HCT116 (cell line): ENCODE measurements around the gene FSTL4. TPM values are rescaled to one million over a fixed set of nuclear protein-coding genes. Genes with fewer than 3 reads are reported as not detected.

Experiments
- ATAC-seq: fragments of 200-7000 bp; cut with Tn5 transposase; 2 replicates; pipeline ENCODE4 v1.9.1; 2020; ENCODE audit warnings: mild to moderate bottlenecking, moderate library complexity
- BruUV-seq: library from RNA; stranded (reverse); fragments of 400-500 nt; replicated peaks from 2 replicates; lab custom pipeline; 2021; lab: Mats Ljungman, UMichigan
- CTCF ChIA-PET: fragments of 300-600 bp; sonication (Branson Sonifier 250); formaldehyde crosslinking; loops from one replicate; lab custom pipeline; 2021; ENCODE audit warnings: antibody characterized with exemption; lab: Charles Lee
- POLR2A ChIA-PET: fragments of 300-600, 350-600 bp; sonication (Branson Sonifier 250); formaldehyde crosslinking; loops from one replicate; lab custom pipeline; 2021; ENCODE audit warnings: antibody characterized with exemption; lab: Charles Lee
- RAD21 ChIA-PET, 2 experiments: fragments of 300-600 bp; sonication (Branson Sonifier 250); formaldehyde crosslinking; loops; one replicate each; lab custom pipeline; 2023; ENCODE audit warnings: low total read pairs in 2 of 2; ENCODE audit not compliant: uncharacterized antibody in 2 of 2, unreplicated experiment in 2 of 2, low non-redundant PET in 1 of 2; lab: Charles Lee
- DNase-seq: peaks from one replicate; pipeline ENCODE4 v3.0.0-alpha.2; 2010; ENCODE audit warnings: low read depth, low spot score
- H2AFZ ChIP-seq: fragments of 200-600 bp; shearing (Covaris generic), sonication (generic); 2 replicates; pipeline ENCODE4 v1.6.1; 2017; ENCODE audit warnings: low read depth, mixed run types, mixed read lengths, antibody characterized with exemption, low read length; ENCODE audit not compliant: poor library complexity, severe bottlenecking
- H3K27ac ChIP-seq: 2 replicates; pipeline ENCODE4 v1.5.1; 2012; ENCODE audit warnings: low read depth, low read length
- H3K27me3 ChIP-seq: fragments of 200-600 bp; sonication (generic); 2 replicates; pipeline ENCODE4 v1.6.1; 2016; ENCODE audit warnings: mixed run types, low read length, mixed read lengths; ENCODE audit not compliant: insufficient read depth
- H3K36me3 ChIP-seq, 2 experiments: fragments of 200-500 bp in 1 of 2; fragments of 200-600 bp in 1 of 2; sonication (Bioruptor generic) in 1 of 2; sonication (generic) in 1 of 2; 2 replicates each; pipeline versions ENCODE4 v1.5.1 to v1.6.1; 2014 to 2016; ENCODE audit warnings: low read length in 2 of 2, inconsistent platforms in 1 of 2, mixed read lengths in 1 of 2, mixed run types in 1 of 2; ENCODE audit not compliant: insufficient read depth in 2 of 2, control insufficient read depth in 1 of 2
- H3K4me1 ChIP-seq, 2 experiments: fragments of 200-600 bp in 1 of 2; sonication (generic) in 1 of 2; 2 replicates each; pipeline versions ENCODE4 v1.5.1 to v1.6.1; 2012 to 2017; ENCODE audit warnings: low read length in 2 of 2, inconsistent platforms in 1 of 2, mild to moderate bottlenecking in 1 of 2, mixed read lengths in 1 of 2, mixed run types in 1 of 2, moderate library complexity in 1 of 2; ENCODE audit not compliant: insufficient read depth in 2 of 2, control insufficient read depth in 1 of 2
- H3K4me2 ChIP-seq: fragments of 200-600 bp; sonication (generic); 2 replicates; pipeline ENCODE4 v1.6.1; 2017; ENCODE audit warnings: mixed run types, low read length, mixed read lengths
- H3K4me3 ChIP-seq, 2 experiments: fragments of 200-600 bp in 1 of 2; sonication (generic) in 1 of 2; replicated peaks in 1 of 2; 2 replicates each; pipeline ENCODE4 v1.5.1; 2011 to 2016; ENCODE audit warnings: low read length in 2 of 2, control low read depth in 1 of 2, low read depth in 1 of 2, mild to moderate bottlenecking in 1 of 2, mixed read lengths in 1 of 2, mixed run types in 1 of 2
- H3K79me2 ChIP-seq: fragments of 200-600 bp; sonication (generic); 2 replicates; pipeline ENCODE4 v1.6.1; 2017; ENCODE audit warnings: mild to moderate bottlenecking, mixed run types, low read length, moderate library complexity, mixed read lengths; ENCODE audit not compliant: insufficient read depth
- H3K9ac ChIP-seq: fragments of 200-600 bp; sonication (generic); 2 replicates; pipeline ENCODE4 v1.6.1; 2016; ENCODE audit warnings: low read length, mixed read lengths
- H3K9me2 ChIP-seq: fragments of 200-600 bp; sonication (generic), shearing (Covaris generic); 2 replicates; pipeline ENCODE4 v1.6.1; 2017; ENCODE audit warnings: mixed run types, mild to moderate bottlenecking, moderate library complexity; ENCODE audit not compliant: insufficient read depth
- H3K9me3 ChIP-seq, 2 experiments: fragments of 200-500 bp in 1 of 2; fragments of 200-600 bp in 1 of 2; sonication (Bioruptor generic) in 1 of 2; sonication (generic) in 1 of 2; 2 replicates each; pipeline ENCODE4 v1.6.1; 2014 to 2017; ENCODE audit warnings: low read length in 2 of 2, mixed read lengths in 2 of 2, inconsistent platforms in 1 of 2, low read depth in 1 of 2, mild to moderate bottlenecking in 1 of 2, mixed run types in 1 of 2, moderate library complexity in 1 of 2; ENCODE audit not compliant: control insufficient read depth in 1 of 2, insufficient read depth in 1 of 2
- H4K20me1 ChIP-seq: fragments of 200-600 bp; sonication (generic), shearing (Covaris generic); 2 replicates; pipeline ENCODE4 v1.6.1; 2017; ENCODE audit warnings: mixed run types, mild to moderate bottlenecking, moderate library complexity; ENCODE audit not compliant: insufficient read depth
- ATF3 ChIP-seq: IDR thresholded peaks from 2 replicates; pipeline ENCODE4 v1.6.1; 2012
- CBX3 ChIP-seq: IDR thresholded peaks from 2 replicates; pipeline ENCODE4 v1.6.1; 2012; ENCODE audit warnings: low read depth
- CEBPB ChIP-seq: IDR thresholded peaks from 2 replicates; pipeline ENCODE4 v1.6.1; 2012; ENCODE audit warnings: low read depth
- CTCF ChIP-seq, 3 experiments: fragments of 200-600 bp in 1 of 3; sonication (generic) in 1 of 3; IDR thresholded peaks in 2 of 3; conservative IDR thresholded peaks in 1 of 3; 2 replicates each; pipeline ENCODE4 v1.5.1; 2012 to 2017; ENCODE audit warnings: low read depth in 2 of 3, low read length in 2 of 3, antibody characterized with exemption in 1 of 3, borderline replicate concordance in 1 of 3, control low read depth in 1 of 3, mild to moderate bottlenecking in 1 of 3, mixed read lengths in 1 of 3, mixed run types in 1 of 3, moderate library complexity in 1 of 3; ENCODE audit not compliant: insufficient read depth in 1 of 3
- ELF1 ChIP-seq: IDR thresholded peaks from 2 replicates; pipeline ENCODE4 v1.6.1; 2012; ENCODE audit warnings: low read depth, borderline replicate concordance
- EZH2phosphoT487 ChIP-seq: fragments of 200-600 bp; IDR thresholded peaks from 2 replicates; pipeline ENCODE4 v1.6.1; 2018; ENCODE audit warnings: antibody characterized with exemption, borderline replicate concordance
- FOSL1 ChIP-seq: IDR thresholded peaks from 2 replicates; pipeline ENCODE4 v1.6.1; 2012; ENCODE audit warnings: low read depth
- JUND ChIP-seq: IDR thresholded peaks from 2 replicates; pipeline ENCODE4 v1.6.1; 2012
- MAX ChIP-seq: IDR thresholded peaks from 2 replicates; pipeline ENCODE4 v1.6.1; 2012
- POLR2A ChIP-seq: IDR thresholded peaks from 2 replicates; pipeline ENCODE4 v1.7.0; 2011; ENCODE audit warnings: borderline replicate concordance; ENCODE audit not compliant: insufficient read depth, insufficient read length; ENCODE audit errors: extremely low read depth
- REST ChIP-seq: IDR thresholded peaks from 2 replicates; pipeline ENCODE4 v1.6.1; 2012; ENCODE audit warnings: low read depth
- SIN3A ChIP-seq: IDR thresholded peaks from 2 replicates; pipeline ENCODE4 v1.6.1; 2012; ENCODE audit warnings: low read depth
- SP1 ChIP-seq: IDR thresholded peaks from 2 replicates; pipeline ENCODE4 v1.6.1; 2012; ENCODE audit warnings: low read depth
- TCF7L2 ChIP-seq: IDR thresholded peaks from 2 replicates; pipeline ENCODE4 v1.7.0; 2011; ENCODE audit warnings: borderline replicate concordance, inconsistent platforms; ENCODE audit not compliant: insufficient read depth, insufficient read length; ENCODE audit errors: extremely low read depth
- ZFX ChIP-seq: fragments of 450-650 bp; IDR thresholded peaks from 2 replicates; pipeline ENCODE4 v1.6.1; 2017
- ZNF274 ChIP-seq: fragments of 200-500 bp; sonication (Bioruptor generic); IDR thresholded peaks from 2 replicates; pipeline ENCODE4 v1.6.1; 2014; ENCODE audit warnings: mild to moderate bottlenecking, low read depth, low read length, inconsistent platforms
- intact Hi-C: fragments of 100-400 bp; cut with micrococcal nuclease; formaldehyde crosslinking; loops from 2 replicates; pipeline ENCODE4 v1.10.0; 2022
- total RNA-seq: library from RNA; stranded (reverse); gene quantifications from one replicate; pipeline ENCODE4 v1.2.1, GENCODE V29; 2021; ENCODE audit not compliant: unreplicated experiment

FSTL4 gene
- total RNA-seq, 1 experiment from 2014 or later = 0.37 TPM

GRCh38 chr5:133444711-133445110, 167.6 kb downstream of the FSTL4 start:
- no TSS peak for BruUV-seq
- RAD21 ChIA-PET = no interaction called here
- Histone ChIP-seq H3K27me3 (no peaks in the 10 kb centered on the region), H3K9ac (no peak overlapping the region), H3K4me2 (no peak overlapping the region), H3K79me2 (no peaks in the 10 kb centered on the region), H3K4me3 (no peak overlapping the region), H3K4me1 (no peaks in the 10 kb centered on the region), H2AFZ (no peak overlapping the region), H3K27ac (no peak overlapping the region), H4K20me1 (no peaks in the 10 kb centered on the region), H3K36me3 (no peaks in the 10 kb centered on the region), H3K9me3 (no peaks in the 10 kb centered on the region), H3K9me2 (no peaks in the 10 kb centered on the region)
- TF ChIP-seq SP1 (no peak), REST (no peak), ELF1 (no peak), ATF3 (no peak), EZH2phosphoT487 (no peak), SIN3A (no peak), FOSL1 (no peak), TCF7L2 (no peak), JUND (no peak), ZNF274 (no peak), CTCF (IDR thresholded peaks at IDR 0.05 in 2 of 3, conservative IDR thresholded peaks at IDR 0.05 in 1 of 3; ENCODE audit: borderline replicate concordance in 1 of 3, insufficient read depth in 1 of 3, low read depth in 2 of 3, low read length in 2 of 3) (no peak), MAX (no peak), ZFX (no peak), CEBPB (no peak), POLR2A (no peak), CBX3 (no peak)
- intact Hi-C loops = no loop called here
- DNase-seq = no peak
- CTCF ChIA-PET = no interaction called here
- POLR2A ChIA-PET = no interaction called here
- no peak for ATAC-seq
